ENCODE data around the gene D2HGDH. TPM values are rescaled to one million over a fixed set of nuclear protein-coding genes. Genes with fewer than 3 reads are reported as not detected.

D2HGDH gene
- total and polyA plus RNA-seq, 5 donors: 16.0 to 22.3 (median 16.9) TPM

- ATAC-seq: no peak
- Histone ChIP-seq H3K27me3 (ENCODE audit: control insufficient read depth, insufficient read depth) (no peaks in the 10 kb centered on the region), H3K4me3 (ENCODE audit: low read length) (no peak overlapping the region), H3K9me3 (ENCODE audit: control insufficient read depth, low read length) (no peaks in the 10 kb centered on the region), H3K4me1 (ENCODE audit: control insufficient read depth, insufficient read depth, low read length) (no peaks in the 10 kb centered on the region), H3K27ac (ENCODE audit: low read length) (no peak overlapping the region)
- DNase-seq: peak in 1 of 3 donors; percentile 35
- intact Hi-C loops (cut with DNase I): no loop called here
- 90% methylated on average over 32 of the region's 32 CpGs for WGBS
Measured at GRCh38 chr2:241748468-241749256, 14.2 kb downstream of the D2HGDH start.

GRCh38 chr2:241750076-241750840 is 15.8 kb downstream of the D2HGDH start:
- WGBS: 59% methylated on average over 22 of the region's 22 CpGs
- Histone ChIP-seq H3K27me3 (ENCODE audit: control insufficient read depth, insufficient read depth) (no peaks in the 10 kb centered on the region), H3K4me1 (ENCODE audit: control insufficient read depth, insufficient read depth, low read length) (no peaks in the 10 kb centered on the region), H3K4me3 (ENCODE audit: low read length) (no peak overlapping the region), H3K27ac (ENCODE audit: low read length) (no peak overlapping the region), H3K9me3 (ENCODE audit: control insufficient read depth, low read length) (no peaks in the 10 kb centered on the region)
- peak in 1 of 3 donors; percentile 31 for DNase-seq
- intact Hi-C loops (cut with DNase I): no loop called here
- no peak for ATAC-seq

GRCh38 chr2:241751152-241751551 is 16.7 kb downstream of the D2HGDH start:
- H3K27me3 ChIP-seq (ENCODE audit: control insufficient read depth, insufficient read depth): no peaks in the 10 kb centered on the region
- H3K27ac ChIP-seq (ENCODE audit: low read length): no peak overlapping the region
- intact Hi-C loops (cut with DNase I): no loop called here
- no peaks in the 10 kb centered on the region for H3K4me1 ChIP-seq (ENCODE audit: control insufficient read depth, insufficient read depth, low read length)
- WGBS: 86% methylated on average over 15 of the region's 15 CpGs
- no peak overlapping the region for H3K4me3 ChIP-seq (ENCODE audit: low read length)
- DNase-seq (peak in 2 of 3 donors; percentile 20 to 44), ATAC-seq (no peak)
- no peaks in the 10 kb centered on the region for H3K9me3 ChIP-seq (ENCODE audit: control insufficient read depth, low read length)

GRCh38 chr2:241751776-241752175 is 17.3 kb downstream of the D2HGDH start:
- Histone ChIP-seq H3K9me3 (ENCODE audit: control insufficient read depth, low read length) (no peaks in the 10 kb centered on the region), H3K4me3 (ENCODE audit: low read length) (no peak overlapping the region), H3K27me3 (ENCODE audit: control insufficient read depth, insufficient read depth) (no peaks in the 10 kb centered on the region), H3K4me1 (ENCODE audit: control insufficient read depth, insufficient read depth, low read length) (no peaks in the 10 kb centered on the region), H3K27ac (ENCODE audit: low read length) (no peak overlapping the region)
- WGBS: 93% methylated on average over 18 of the region's 18 CpGs
- peak in 2 of 3 donors; percentile 41 to 48 for DNase-seq
- ATAC-seq: no peak
- intact Hi-C loops (cut with DNase I): no loop called here

- 97% methylated on average over 14 of the region's 14 CpGs for WGBS
- Histone ChIP-seq H3K27me3 (ENCODE audit: control insufficient read depth, insufficient read depth) (no peaks in the 10 kb centered on the region), H3K27ac (ENCODE audit: low read length) (no peak overlapping the region), H3K4me3 (ENCODE audit: low read length) (no peak overlapping the region), H3K4me1 (ENCODE audit: control insufficient read depth, insufficient read depth, low read length) (no peaks in the 10 kb centered on the region), H3K9me3 (ENCODE audit: control insufficient read depth, low read length) (no peaks in the 10 kb centered on the region)
- no peak for ATAC-seq
- intact Hi-C loops (cut with DNase I): no loop called here
- peak in 2 of 3 donors; percentile 28 to 37 for DNase-seq
Measured at GRCh38 chr2:241752253-241752652, 17.8 kb downstream of the D2HGDH start.

DNA sequence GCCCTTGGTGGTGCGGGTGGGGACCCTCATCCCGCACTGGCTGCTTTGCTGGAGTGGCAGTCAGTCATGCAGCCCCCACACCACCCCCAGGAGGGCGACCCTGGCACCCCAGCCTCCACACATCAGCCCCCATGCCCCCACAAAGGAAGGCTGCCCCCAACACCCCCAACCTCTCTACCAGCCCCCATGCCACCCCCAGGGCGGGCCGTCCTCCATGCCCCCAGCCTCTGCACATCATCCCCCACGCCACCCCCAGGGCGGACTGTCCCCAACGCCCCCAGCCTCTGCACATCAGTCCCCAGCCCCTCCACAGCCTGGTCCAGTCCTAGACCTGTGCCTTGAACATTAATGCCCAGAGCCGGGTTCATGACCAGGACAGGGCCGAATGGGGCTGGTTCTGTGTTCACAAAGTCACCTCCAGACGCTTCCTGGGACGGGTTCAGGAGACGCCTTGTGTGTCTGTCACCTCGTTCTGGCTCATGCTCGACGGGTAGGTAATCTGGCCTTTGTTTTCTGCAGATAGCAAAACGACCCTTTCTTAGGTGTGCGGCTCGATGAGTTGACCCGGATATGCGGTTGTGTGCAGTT is 18.4 kb downstream of the D2HGDH start:
- Histone ChIP-seq H3K27me3 (ENCODE audit: control insufficient read depth, insufficient read depth) (no peaks in the 10 kb centered on the region), H3K4me3 (ENCODE audit: low read length) (no peak overlapping the region), H3K4me1 (ENCODE audit: control insufficient read depth, insufficient read depth, low read length) (no peaks in the 10 kb centered on the region), H3K9me3 (ENCODE audit: control insufficient read depth, low read length) (no peaks in the 10 kb centered on the region), H3K27ac (ENCODE audit: low read length) (no peak overlapping the region)
- no peak for ATAC-seq
- peak in 1 of 3 donors; percentile 2 for DNase-seq
- 92% methylated on average over 21 of the region's 21 CpGs for WGBS
- intact Hi-C loops (cut with DNase I): no loop called here

DNA sequence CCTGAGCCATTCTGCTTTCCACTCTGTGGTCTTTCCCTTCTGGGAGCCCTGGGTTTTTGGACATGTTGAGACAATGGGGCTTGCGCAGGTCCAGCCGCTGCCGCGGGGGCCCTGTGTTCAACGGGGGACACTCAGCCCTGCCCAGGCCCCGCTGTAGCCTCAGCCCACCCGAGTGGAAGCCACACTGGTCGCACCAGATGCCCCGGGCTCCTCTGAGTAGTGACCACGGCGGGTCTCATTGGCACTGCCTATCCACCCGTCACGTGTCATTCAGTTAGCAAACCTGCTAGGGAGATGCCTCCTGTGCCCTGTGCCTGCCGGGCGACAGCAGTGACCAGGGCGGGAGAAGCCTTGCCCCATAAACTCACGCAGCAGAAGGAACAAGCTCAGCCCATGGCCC is 19.1 kb downstream of the D2HGDH start:
- H3K4me3 ChIP-seq (ENCODE audit: low read length): no peak overlapping the region
- no peak overlapping the region for H3K27ac ChIP-seq (ENCODE audit: low read length)
- H3K4me1 ChIP-seq (ENCODE audit: control insufficient read depth, insufficient read depth, low read length): no peaks in the 10 kb centered on the region
- DNase-seq (peak in 1 of 3 donors; percentile 37), ATAC-seq (no peak)
- no peaks in the 10 kb centered on the region for H3K9me3 ChIP-seq (ENCODE audit: control insufficient read depth, low read length)
- intact Hi-C loops (cut with DNase I): no loop called here
- H3K27me3 ChIP-seq (ENCODE audit: control insufficient read depth, insufficient read depth): no peaks in the 10 kb centered on the region
- WGBS: 97% methylated on average over 17 of the region's 17 CpGs

GRCh38 chr2:241754042-241754441 is 19.6 kb downstream of the D2HGDH start:
- H3K4me1 ChIP-seq (ENCODE audit: control insufficient read depth, insufficient read depth, low read length): no peaks in the 10 kb centered on the region
- no peaks in the 10 kb centered on the region for H3K9me3 ChIP-seq (ENCODE audit: control insufficient read depth, low read length)
- WGBS: 94% methylated on average over 20 of the region's 20 CpGs
- DNase-seq: peak in 1 of 3 donors; percentile 31
- intact Hi-C loops (cut with DNase I): no loop called here
- H3K27me3 ChIP-seq (ENCODE audit: control insufficient read depth, insufficient read depth): no peaks in the 10 kb centered on the region
- no peak for ATAC-seq
- H3K27ac ChIP-seq (ENCODE audit: low read length): no peak overlapping the region
- H3K4me3 ChIP-seq (ENCODE audit: low read length): no peak overlapping the region

- Histone ChIP-seq H3K9me3 (ENCODE audit: control insufficient read depth, low read length) (no peaks in the 10 kb centered on the region), H3K4me3 (ENCODE audit: low read length) (no peak overlapping the region), H3K27me3 (ENCODE audit: control insufficient read depth, insufficient read depth) (no peaks in the 10 kb centered on the region), H3K4me1 (ENCODE audit: control insufficient read depth, insufficient read depth, low read length) (no peaks in the 10 kb centered on the region), H3K27ac (ENCODE audit: low read length) (no peak overlapping the region)
- ATAC-seq (peak in 1 of 2 donors; percentile 17), DNase-seq (peak in 2 of 3 donors; percentile 24 to 43)
- WGBS: 92% methylated on average over 18 of the region's 18 CpGs
- intact Hi-C loops (cut with DNase I): no loop called here
Measured at GRCh38 chr2:241755166-241755565, 20.7 kb downstream of the D2HGDH start.

GRCh38 chr2:241755777-241756176 is 21.3 kb downstream of the D2HGDH start:
- H3K4me1 ChIP-seq (ENCODE audit: control insufficient read depth, insufficient read depth, low read length): no peaks in the 10 kb centered on the region
- H3K27me3 ChIP-seq (ENCODE audit: control insufficient read depth, insufficient read depth): no peaks in the 10 kb centered on the region
- ATAC-seq: no peak
- no peak overlapping the region for H3K27ac ChIP-seq (ENCODE audit: low read length)
- H3K9me3 ChIP-seq (ENCODE audit: control insufficient read depth, low read length): no peaks in the 10 kb centered on the region
- WGBS: 97% methylated on average over 27 of the region's 27 CpGs
- DNase-seq: peak in 2 of 3 donors; percentile 37 to 41
- H3K4me3 ChIP-seq (ENCODE audit: low read length): no peak overlapping the region
- intact Hi-C loops (cut with DNase I): no loop called here

All from right cardiac atrium (tissue), 5 donors.